Measurements from ENCODE around the gene MESP2.

DNA sequence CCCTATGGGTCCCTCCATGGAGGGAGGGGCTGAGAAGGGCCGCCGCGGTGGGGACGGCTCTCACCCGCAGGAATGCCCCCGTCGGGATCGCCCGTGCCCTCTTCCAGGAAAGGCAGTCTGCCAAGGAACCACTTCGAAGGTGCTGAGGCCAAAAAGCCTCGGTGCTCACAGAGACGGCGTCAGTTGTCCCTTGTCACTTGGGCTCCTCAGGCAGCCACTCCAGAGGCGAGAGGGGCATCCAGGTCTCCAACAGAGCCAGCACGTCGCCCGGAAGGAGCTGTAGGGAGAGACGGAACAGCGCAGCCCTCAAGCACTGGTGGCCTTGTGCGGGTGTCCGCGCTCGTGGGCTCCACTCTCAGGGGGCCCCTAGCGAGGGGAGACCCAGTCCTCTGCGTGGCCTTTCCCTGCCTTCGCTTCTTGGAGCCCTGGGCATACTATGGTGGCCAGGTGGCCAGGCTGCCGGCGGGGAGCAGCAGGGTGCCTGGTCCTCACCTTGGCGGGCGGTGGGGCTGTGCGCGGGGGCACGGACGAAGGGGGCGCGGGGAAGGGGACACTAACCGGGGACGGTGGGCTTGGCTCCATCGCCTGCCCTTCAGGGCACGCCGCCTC, 26.1 kb upstream of the MESP2 start:
- TF ChIP-seq FOXK2 (IDR thresholded peaks at IDR 0.05): no peak
- TF ChIP-seq SP1 (IDR thresholded peaks at IDR 0.05): no peak
- TF ChIP-seq LEF1 (IDR thresholded peaks at IDR 0.05; ENCODE audit: borderline replicate concordance): no peak

Data from HEK293T (cell line).